GM21390 (cell line): ENCODE data around the gene MTMR11.

Source experiments
- ATAC-seq: cut with Tn5 transposase; IDR thresholded peaks from one replicate; pipeline ENCODE4 v1.9.1; 2021; ENCODE audit not compliant: unreplicated experiment

The MTMR11 gene

DNA sequence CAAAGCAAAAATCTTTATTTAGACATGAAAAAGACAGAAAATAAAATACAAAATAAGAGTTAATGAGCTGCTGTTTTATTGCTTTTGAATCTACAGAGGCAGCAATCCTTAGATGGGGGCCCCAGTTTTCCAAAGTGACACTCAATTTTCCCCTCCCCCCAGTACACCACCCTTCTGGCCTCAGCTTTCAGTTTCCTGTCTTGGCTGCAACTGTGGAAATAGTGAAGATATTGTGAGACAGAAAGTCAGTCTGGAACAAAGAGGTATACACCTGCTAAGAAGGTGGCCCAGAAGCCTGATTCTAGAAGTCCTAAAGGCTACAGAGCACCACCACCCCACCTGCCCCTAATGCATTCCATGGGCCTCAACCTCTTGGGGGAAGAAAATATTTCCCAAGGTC, 1.1 kb upstream of the MTMR11 start:
- no peak for ATAC-seq

DNA sequence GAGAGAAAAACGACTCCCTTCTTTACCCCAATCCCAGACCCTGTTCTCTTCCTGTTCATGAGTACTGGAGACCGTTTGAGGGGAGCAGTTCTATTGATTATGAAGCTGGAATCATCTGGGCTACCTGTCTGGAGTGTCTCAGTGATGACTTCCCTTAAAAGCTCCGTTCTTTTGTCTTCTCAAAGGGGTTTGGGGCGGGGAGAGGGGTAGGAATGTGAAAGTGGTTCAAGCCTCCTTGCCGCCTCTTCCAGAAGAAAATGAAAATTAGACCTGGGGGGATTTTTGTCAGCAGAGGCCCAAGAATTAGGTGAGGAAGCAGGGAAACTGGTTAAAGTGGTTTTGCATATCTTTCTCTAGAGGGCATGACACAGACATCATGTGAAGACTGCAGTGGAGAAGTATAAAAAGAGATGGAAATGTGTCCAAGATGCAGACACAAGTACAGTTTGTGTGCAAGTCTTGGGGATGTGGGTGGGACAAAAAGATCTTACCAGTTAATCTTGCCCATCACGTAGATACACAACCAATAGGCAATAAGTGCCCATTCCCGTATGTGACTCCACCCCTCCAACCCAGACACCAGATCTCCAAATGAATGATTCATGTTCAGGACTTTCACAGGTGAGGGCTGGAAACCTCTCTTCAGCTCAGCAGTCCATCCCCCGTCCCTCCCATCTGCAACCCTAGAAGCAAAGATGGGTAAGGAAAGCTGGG, 470 bp upstream of the MTMR11 start:
- ATAC-seq: no peak

DNA sequence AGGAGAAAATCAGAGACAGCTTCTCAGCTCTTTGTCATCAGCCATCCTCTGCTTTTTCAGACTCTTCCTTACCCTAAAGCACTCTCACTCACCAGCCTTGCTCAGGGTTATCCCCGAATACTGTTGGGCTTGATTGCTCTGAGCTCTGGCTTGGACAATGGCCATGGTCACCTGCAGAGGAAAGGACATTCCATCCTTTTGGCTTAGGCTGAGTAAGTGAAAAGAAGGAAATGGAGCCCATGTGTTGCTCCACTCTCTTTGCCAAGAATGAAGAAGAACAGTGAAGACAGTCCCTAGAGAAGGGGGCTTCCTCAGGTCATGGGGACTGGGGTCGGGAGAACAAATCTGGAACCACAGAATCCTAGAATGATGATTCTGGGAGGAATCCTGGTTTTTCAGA, 2.3 kb downstream of the MTMR11 start:
- no peak for ATAC-seq

DNA sequence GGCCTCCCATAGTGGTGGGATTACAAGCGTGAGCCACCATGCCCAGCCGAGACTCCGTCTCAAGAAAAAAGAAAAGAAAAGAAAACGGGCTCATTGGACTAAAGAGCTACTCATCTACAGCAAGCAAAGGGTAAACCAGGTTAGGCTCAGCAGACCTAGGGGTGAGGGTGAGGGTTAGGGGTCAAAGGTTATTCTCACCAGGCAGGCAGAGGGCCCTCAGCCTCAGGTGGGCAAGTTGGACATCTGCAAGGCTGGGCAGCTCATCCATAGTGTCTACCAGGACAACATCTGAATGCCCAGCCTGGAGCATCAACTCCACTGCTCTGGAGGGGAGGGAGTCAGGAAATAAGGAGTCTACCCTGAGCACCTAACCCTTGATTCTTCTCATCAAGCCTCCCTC, 3.5 kb downstream of the MTMR11 start:
- no peak for ATAC-seq

DNA sequence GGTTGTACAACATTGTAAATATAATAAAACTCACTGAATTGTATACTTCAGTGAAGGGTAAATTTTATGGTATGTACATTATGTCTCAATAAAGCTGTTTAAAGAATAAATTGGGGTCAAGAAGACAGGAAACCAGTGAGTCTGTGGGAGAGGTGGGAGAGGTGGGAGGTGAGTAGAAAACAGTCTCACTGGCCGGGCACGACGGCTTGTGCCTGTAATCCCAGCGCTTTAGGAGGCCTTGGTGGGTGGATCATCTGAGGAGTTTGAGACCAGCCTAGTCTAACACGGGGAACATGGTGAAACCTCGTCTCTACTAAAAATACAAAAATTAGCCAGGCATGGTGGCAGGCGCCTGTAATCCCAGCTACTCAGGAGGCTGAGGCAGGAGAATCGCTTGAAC, 4.2 kb downstream of the MTMR11 start:
- ATAC-seq: no peak

DNA sequence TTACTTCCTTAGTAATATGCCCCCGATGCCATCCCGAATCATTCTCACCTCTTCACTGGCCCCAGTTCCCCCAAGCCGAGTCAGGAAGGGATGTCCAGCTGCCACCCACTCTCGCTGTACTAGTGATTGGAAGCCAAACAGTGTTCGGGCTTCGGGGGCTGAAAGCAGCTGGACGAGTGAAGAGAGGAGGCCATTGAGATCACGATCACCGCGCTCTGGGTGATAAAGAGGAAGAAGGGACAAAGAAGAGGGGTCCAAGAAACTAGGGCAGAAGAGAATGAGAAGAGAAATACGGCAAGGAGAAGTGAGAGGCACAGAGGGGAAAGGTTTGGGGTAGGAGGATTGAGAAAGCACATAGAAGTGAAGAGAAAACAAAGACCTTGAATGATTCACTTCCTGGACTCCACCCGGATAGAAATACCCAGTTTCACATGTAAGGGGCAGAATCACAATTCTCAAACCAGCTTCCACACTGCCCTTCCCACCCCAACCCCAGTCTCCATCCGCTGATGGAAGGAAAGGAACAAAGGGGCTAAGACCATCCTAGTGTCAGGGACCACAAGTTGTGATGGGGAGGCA, 5.4 kb downstream of the MTMR11 start:
- ATAC-seq: no peak

DNA sequence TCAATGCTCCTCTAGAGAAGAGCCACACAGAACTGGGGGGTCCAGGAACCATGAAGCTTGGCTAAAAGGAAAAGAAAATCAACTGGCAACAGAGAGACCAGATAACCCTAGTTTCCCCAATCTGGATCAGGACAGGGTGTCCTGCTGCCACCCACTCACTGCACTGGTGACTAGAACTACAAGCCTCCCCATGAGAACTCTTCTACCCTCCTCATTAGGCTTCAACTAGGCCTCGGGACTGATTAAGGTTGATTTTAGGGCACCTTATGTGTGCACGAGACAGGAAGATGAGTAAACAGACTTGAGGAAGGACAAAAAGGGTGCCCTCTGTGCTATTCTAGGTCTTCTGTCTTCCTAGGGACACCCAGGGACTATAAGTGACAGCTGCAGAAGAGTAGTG, 6.8 kb downstream of the MTMR11 start:
- no peak for ATAC-seq

DNA sequence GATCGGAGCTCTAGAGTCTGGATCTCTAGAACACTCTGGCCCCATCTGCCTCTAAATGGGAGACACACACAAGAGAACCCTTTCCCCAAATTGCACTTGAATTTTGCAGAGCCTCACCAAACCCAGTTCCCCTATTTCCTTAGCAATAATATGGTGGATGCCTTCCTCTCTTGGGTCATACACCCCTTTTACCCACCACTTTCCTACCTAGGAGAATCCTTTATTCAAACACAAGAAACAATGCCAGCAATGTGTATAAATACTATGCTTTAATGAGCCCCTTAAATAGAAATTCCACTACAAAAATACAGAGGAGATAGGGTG, 8.3 kb downstream of the MTMR11 start:
- no peak for ATAC-seq

DNA sequence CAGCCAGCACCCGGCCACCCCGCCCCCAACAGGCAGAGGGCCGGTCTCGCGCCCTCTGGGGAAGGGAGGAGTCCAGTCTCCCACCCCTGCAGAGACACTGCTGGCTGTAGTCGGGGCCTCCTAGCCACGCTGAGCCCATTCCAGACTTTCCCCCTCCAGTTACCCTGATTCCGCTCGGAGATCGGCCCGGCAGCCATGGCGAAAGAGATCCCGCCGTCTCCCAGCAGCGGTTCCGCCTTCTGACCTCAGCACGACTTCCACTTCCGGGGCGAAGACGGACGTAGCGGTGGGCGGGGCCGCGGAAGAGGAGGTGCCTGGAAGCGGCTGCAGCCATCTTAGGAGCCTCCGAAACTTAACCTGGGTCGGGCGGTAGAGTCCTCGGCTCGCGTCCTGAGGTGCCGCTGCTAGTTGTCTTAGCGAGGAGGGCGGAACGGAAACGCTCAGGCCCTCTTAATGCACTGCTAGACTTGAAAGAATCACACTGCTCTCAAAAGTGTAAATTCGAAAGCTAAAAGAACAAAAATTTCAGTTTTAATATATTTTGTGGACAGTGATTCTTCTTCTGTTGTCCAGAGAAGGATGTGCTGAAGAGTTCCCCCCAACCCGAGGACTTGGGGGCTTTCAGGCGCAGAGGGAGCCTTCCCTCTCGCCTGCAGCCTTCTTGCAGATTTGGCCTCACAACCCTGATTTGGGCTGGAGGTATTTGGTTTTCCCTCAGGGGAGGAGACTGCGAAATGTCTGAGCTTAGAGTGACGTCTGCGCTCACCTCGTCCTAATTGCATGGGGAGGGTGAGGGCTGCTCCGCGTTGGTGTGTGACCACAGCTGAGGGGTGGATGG, 8.9 kb downstream of the MTMR11 start, which contains the start of gene SF3B4:
Gene SF3B4 (minus strand): TSS at position 241 of the 838 bp plus-strand sequence. CDS start 44 bp downstream, at position 197.
- ATAC-seq: peak; percentile 90

DNA sequence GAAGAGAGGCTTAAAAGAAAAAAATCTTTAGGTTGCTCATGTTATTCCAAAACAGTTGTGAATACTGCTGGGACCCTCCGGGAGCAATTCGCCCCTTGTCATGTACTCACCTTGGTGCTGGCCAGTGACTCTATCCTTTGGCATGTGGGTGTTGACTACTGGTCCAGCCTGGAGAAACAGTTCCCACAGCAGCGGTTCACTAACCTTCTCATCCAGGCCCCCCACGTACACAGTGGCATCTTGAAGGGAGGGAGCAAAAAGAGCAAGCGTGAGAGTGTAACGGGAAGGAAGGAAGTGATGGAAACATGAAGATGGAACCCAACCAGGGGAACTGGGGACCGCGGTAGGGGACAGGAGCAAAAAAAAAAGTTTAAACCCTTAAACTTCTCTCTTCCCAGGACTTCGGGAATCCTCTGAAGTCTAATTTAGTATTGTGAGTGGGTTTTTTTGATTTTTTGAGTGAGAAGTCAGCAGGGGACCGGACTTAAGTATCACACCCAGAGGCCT, 9.6 kb downstream of the MTMR11 start:
- no peak for ATAC-seq

DNA sequence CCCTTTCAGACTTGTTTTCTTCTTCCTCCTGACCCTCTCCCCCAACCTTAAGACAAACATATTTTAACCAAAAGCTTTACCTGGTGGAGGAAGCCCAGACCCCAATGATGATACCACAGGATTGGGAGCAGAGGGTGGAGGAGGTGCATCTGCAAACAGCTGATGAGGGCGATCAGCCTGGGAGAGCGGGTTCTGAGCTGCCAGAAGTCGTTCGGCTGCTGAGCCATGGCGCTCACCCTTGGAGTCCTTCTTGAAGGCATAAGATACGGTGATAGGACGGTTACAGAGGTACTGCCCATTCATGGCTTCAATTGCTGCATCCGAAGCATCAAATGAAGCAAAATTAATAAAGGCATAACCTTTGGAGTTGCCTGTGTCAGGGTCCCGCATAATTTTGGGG, 10.4 kb downstream of the MTMR11 start:
- no peak for ATAC-seq

DNA sequence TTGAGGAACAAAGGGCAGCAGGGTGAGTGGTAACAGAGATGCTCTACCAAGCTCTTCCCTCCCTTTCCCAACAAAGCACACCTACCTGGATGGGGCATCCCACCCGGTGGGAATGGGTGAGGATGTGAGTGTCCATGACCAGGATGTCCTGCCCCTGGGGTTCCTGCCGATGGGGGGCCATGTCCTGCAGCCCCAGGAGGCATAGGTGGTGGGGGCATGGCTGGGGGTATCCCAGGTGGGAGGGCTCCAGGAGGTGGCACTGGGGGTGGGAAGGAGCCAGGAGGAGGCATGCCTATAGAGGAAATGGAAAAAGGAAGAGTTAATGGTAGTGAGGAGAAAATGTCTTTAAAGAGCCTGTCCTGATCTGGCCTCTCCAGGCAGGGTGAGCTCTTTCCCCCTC, 10.9 kb downstream of the MTMR11 start:
- ATAC-seq: no peak

DNA sequence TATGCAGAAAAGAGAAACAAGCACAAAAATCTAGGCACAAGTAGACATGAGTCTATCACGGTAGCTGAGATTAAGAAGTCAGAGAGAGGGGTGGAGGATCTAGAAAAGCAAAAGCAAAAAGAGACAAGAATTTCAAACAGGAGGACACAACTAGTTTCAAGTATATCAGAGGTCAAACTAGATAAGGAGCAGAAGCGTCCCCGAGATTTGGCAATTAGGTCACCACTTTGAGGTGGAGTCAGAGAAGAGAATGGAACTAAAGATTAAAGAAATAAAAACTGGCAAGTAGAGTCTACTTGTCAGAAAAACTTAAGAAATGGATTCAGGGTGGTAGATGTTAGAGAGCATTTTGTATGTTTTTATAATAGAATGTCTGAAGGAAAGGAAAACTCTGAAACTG, 11.3 kb downstream of the MTMR11 start:
- no peak for ATAC-seq

DNA sequence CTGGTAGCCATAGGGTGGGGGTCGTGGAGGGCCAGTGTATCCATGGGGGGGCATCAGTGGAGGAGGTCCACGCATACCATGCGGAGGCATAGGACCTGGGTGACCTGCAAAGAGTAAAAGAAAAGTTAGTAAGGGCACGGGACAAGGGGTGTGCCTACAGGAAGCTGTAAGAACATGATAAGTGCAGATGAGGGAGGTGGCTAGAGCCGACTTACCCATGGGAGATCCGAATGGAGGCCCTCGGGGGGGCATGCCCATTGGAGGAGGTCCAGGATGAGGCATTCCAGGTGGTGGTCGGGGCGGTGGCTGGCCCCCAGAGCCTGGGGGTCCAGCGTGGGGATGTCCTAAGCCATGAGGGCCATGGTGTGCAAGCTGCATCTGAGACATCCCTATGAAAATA, 13.1 kb downstream of the MTMR11 start:
- no peak for ATAC-seq

DNA sequence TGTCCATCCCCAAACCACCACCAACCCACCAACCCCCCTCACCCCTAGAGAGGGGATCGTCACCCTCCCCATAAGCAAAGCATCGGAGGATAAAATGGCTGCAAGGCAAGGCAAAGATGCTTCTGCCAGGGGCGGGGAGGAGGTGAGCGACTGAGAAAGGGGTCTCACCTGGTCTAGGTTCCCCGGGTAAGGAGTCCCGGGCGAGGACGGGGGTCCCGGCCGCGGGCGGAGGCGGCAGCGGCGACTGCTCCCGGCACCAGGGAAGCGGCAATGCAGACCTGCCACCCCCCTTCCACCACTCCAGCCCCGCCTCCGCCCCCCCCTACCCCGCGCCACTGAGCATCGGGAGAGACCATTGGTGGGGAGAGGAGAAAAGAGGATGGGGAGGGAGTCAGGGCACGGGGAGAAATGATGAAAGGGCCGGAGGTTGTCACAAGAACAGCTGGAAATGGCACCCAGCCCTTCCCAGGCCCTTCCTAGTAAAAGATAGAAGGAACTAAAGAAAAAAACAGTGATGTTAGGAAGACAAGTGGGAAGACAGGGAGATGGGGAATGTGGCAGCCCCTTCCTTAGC, 19.0 kb downstream of the MTMR11 start, which contains the start of gene SV2A:
Gene SV2A (minus strand): TSS at position 274 of the 574 bp plus-strand sequence. CDS start 4,004 bp downstream, outside the sequence.
- ATAC-seq: no peak

DNA sequence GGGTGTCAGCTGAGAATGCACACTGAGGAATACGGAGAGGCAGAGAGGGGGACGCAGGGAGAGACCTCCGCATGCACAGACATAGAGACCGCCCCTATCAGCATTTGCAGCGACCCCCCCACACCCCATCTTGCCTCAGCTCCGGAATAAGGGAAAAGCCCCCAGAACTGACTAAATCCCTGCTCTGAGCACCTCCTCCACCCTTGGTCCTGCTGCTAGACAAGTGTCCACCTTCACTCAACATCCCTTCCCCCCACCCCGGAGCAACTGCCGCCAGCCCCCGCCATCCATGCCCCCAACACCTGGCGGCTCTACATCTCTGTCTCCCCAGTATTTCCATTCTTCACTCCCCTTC, 19.8 kb downstream of the MTMR11 start:
- no peak for ATAC-seq

DNA sequence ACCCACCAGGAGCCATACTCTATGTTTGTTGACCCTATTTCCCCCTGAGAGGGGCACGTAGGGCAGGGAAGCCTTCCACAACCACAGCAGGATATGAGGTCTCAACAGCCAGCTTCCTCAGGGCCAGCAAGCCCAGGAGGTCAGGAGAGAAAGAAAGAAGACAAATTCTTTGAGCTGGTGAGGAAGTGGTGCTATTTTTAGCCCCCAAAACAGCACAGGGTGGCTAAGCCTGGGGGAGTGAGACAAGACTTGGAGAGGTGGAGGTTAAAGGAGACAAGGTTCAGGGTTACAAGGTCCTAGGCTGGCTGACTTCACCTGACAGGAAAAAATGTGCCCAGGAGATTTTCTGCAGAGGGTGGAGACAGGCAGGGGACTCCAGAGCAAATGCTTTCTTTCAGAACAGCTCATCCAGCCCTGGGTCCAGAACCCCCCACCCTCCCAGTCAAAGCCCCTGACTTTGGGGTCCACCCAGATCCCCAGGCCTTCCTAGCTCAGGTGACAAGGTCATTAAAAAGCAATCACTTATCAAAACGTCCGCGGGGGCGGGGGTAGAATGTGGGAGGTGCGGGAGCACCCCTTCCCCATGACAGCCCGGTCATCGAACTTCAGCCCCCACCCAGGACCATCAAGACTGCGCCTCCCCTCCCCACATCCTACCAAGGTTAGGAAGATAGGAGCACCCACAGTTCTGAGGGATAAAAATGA, 20.3 kb downstream of the MTMR11 start:
- no peak for ATAC-seq

DNA sequence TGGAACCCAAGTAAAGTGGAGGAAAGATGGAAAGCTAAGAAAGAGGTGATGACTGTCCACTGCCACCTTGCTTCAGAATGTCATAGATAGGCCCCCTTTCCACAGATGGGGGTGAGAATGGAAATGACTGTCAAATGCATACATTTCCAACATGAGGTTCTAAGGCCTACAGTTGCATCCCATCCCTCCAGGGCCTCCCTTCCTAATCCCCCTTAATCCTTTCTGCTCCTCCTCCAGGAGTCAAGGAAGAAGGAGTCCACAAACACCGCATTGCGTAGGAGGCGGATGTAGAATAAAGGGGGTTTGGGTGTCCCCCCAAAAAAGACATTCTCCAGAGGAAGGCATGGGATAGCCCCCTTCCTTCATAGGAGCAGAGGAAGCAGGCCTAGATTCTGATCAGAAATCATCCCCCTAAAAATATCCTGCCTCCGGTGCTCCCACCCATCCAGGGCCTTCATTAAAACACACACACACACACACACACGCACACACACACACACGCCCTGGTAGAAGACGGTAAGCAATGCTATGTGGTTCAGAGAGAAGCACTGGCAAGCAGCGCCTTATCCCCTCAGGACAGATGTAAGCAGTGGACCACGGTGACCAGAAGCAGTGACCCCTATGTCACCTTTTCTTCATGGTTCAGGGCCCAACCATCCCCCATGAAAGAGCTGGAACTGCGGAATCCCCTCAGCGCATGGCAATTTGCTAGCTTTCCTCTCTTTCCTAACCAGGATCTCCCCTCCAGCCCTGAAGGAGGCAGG, 21.1 kb downstream of the MTMR11 start:
- ATAC-seq: no peak

DNA sequence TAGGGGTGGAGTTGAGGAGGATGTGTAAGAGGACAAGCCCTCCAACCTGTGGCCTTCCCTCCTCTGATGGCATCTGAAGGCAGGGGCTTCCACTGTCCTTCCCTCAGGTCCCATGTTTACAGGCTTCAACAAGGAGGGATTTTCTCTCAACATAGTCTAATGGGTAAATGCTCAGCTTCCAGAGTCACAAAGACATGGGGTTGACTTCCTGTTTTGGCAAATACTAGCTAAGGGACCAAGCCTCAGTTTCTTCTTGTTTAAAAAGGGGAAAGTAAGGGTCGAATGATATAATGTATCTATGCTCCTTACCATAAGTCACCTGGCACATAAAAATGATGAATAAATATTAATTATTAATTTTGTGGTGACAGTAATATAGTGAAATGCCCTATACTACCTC, 22.1 kb downstream of the MTMR11 start:
- no peak for ATAC-seq

DNA sequence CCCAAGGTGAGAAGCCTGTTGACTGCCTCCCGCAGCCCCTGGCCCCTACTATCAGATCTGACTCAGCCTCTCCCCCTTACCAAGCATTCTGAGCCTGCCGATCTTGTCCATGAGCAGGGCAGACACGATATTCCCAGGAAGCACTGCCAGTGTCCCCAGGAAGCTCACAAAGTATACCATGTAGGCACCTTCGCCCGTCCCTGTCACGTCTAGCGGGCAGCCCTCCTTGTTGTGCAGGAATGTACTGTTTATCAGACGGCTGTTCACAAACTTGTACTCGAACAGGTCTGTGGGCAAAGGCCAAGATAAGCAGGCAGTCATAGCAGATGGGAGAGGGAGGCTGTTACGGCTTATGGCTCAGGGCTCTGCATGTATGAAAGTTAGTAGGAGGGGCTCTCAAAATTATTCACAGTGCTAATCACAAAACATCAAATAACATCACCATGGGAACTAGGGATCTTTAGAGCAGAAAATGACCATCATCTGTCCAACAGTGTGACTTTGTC, 30.1 kb downstream of the MTMR11 start:
- ATAC-seq: no peak
